ENCODE results near the gene FGF14.

FGF14 gene

GRCh38 chr13:102220681-102221228, 181.1 kb downstream of the FGF14 start:
- Histone ChIP-seq H3K36me3 (ENCODE audit: low read length) (no peaks in the 10 kb centered on the region), H3F3A (ENCODE audit: insufficient read depth) (no peaks in the 10 kb centered on the region), H3K27me3 (ENCODE audit: low read length) (no peaks in the 10 kb centered on the region; the same call in 1 of the 2 replicates), H3K4me3 (ENCODE audit: insufficient read depth, low read length, poor library complexity, severe bottlenecking) (no peak overlapping the region), H2AFZ (ENCODE audit: low read depth, low read length, severe bottlenecking) (no peak overlapping the region), H3K9me3 (ENCODE audit: insufficient read depth, low read length) (no peaks in the 10 kb centered on the region), H3K9ac (ENCODE audit: low read length) (no peak overlapping the region), H3K27ac (ENCODE audit: low read depth, low read length) (no peak overlapping the region), H3K79me2 (ENCODE audit: insufficient read depth, low read length) (no peaks in the 10 kb centered on the region), H3K4me2 (ENCODE audit: low read depth, low read length, poor library complexity, severe bottlenecking) (no peak overlapping the region), H4K20me1 (ENCODE audit: low read depth, low read length) (no peaks in the 10 kb centered on the region), H3K9me2 (replicated peaks; ENCODE audit: insufficient read depth, low read length) (no peaks in the 10 kb centered on the region)
- TF ChIP-seq EZH2phosphoT487 (conservative IDR thresholded peaks at IDR 0.05; ENCODE audit: low read length), result no peak
- TF ChIP-seq, protein P1, sequence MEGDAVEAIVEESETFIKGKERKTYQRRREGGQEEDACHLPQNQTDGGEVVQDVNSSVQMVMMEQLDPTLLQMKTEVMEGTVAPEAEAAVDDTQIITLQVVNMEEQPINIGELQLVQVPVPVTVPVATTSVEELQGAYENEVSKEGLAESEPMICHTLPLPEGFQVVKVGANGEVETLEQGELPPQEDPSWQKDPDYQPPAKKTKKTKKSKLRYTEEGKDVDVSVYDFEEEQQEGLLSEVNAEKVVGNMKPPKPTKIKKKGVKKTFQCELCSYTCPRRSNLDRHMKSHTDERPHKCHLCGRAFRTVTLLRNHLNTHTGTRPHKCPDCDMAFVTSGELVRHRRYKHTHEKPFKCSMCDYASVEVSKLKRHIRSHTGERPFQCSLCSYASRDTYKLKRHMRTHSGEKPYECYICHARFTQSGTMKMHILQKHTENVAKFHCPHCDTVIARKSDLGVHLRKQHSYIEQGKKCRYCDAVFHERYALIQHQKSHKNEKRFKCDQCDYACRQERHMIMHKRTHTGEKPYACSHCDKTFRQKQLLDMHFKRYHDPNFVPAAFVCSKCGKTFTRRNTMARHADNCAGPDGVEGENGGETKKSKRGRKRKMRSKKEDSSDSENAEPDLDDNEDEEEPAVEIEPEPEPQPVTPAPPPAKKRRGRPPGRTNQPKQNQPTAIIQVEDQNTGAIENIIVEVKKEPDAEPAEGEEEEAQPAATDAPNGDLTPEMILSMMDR (IDR thresholded peaks at IDR 0.05; ENCODE audit: insufficient read depth, low read length, poor library complexity, severe bottlenecking), result no peak

DNA sequence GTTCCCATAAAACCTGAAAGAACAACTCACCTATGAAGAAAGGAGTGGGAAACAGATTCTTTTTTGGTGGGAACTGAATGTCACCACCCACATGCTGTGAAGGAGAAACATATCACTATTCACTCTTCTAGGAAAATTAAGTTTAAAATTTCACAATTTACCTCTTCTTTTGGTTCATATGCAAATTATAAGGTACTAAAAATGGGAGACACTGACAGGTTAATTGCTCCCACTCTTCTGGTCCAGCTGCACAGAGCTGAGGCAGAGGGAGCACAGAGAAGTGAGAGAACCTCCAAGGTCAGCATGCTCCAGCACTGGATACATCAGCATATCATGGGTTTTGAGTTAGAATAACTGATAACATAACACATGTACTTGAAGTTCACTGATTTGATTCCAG, 186.9 kb downstream of the FGF14 start:
- H3K4me3 ChIP-seq (ENCODE audit: insufficient read depth, low read length, poor library complexity, severe bottlenecking), result no peak overlapping the region
- H3F3A ChIP-seq (ENCODE audit: insufficient read depth), result no peaks in the 10 kb centered on the region
- no peaks in the 10 kb centered on the region for H3K27me3 ChIP-seq (ENCODE audit: low read length)
- no peak overlapping the region for H3K9ac ChIP-seq (ENCODE audit: low read length)
- no peak overlapping the region for H2AFZ ChIP-seq (ENCODE audit: low read depth, low read length, severe bottlenecking)
- H3K4me2 ChIP-seq (ENCODE audit: low read depth, low read length, poor library complexity, severe bottlenecking), result no peak overlapping the region
- no peak overlapping the region for H3K27ac ChIP-seq (ENCODE audit: low read depth, low read length)
- no peaks in the 10 kb centered on the region for H3K9me2 ChIP-seq (replicated peaks; ENCODE audit: insufficient read depth, low read length)
- TF ChIP-seq, protein P1 (IDR thresholded peaks at IDR 0.05; ENCODE audit: insufficient read depth, low read length, poor library complexity, severe bottlenecking), result no peak
- no peak for TF ChIP-seq EZH2phosphoT487 (conservative IDR thresholded peaks at IDR 0.05; ENCODE audit: low read length)
- H3K9me3 ChIP-seq (ENCODE audit: insufficient read depth, low read length), result no peaks in the 10 kb centered on the region
- H3K36me3 ChIP-seq (ENCODE audit: low read length), result no peaks in the 10 kb centered on the region
- H3K79me2 ChIP-seq (ENCODE audit: insufficient read depth, low read length), result no peaks in the 10 kb centered on the region
- H4K20me1 ChIP-seq (ENCODE audit: low read depth, low read length), result no peaks in the 10 kb centered on the region

- no peak overlapping the region for H3K27ac ChIP-seq (ENCODE audit: low read depth, low read length)
- TF ChIP-seq, protein P1 (IDR thresholded peaks at IDR 0.05; ENCODE audit: insufficient read depth, low read length, poor library complexity, severe bottlenecking), result no peak
- no peak for TF ChIP-seq EZH2phosphoT487 (conservative IDR thresholded peaks at IDR 0.05; ENCODE audit: low read length)
- no peaks in the 10 kb centered on the region for H4K20me1 ChIP-seq (ENCODE audit: low read depth, low read length)
- no peaks in the 10 kb centered on the region for H3K9me3 ChIP-seq (ENCODE audit: insufficient read depth, low read length)
- no peak overlapping the region for H3K4me3 ChIP-seq (ENCODE audit: insufficient read depth, low read length, poor library complexity, severe bottlenecking)
- H3K9me2 ChIP-seq (replicated peaks; ENCODE audit: insufficient read depth, low read length), result no peaks in the 10 kb centered on the region
- no peak overlapping the region for H3K4me2 ChIP-seq (ENCODE audit: low read depth, low read length, poor library complexity, severe bottlenecking)
- H3K9ac ChIP-seq (ENCODE audit: low read length), result no peak overlapping the region
- no peaks in the 10 kb centered on the region for H3K27me3 ChIP-seq (ENCODE audit: low read length)
- no peaks in the 10 kb centered on the region for H3K36me3 ChIP-seq (ENCODE audit: low read length)
- H3K79me2 ChIP-seq (ENCODE audit: insufficient read depth, low read length), result no peaks in the 10 kb centered on the region
- no peaks in the 10 kb centered on the region for H3F3A ChIP-seq (ENCODE audit: insufficient read depth)
- H2AFZ ChIP-seq (ENCODE audit: low read depth, low read length, severe bottlenecking), result no peak overlapping the region
These were observed 189.1 kb downstream of the FGF14 start for GRCh38 chr13:102212729-102213128.
